Left lung (tissue), 10 donors: Measurements from ENCODE around the gene HMMR. TPM values are rescaled to one million over a fixed set of nuclear protein-coding genes. Genes with fewer than 3 reads are reported as not detected.

ENCODE experiments used
- ATAC-seq: fragments of 200-7000 bp; cut with Tn5 transposase; one replicate; pipeline ENCODE4 v1.9.1; 2020; ENCODE audit warnings: moderate library complexity
- DNase-seq, 4 donors: peaks; one replicate each; pipeline ENCODE4 v3.0.0-alpha.2; 2013 to 2020
- H3K27ac ChIP-seq, 2 donors: fragments of 200-600 bp; sonication (generic) in 1 of 2; one replicate each; pipeline versions ENCODE4 v1.5.0 to v1.8.0; 2020 to 2021
- H3K27me3 ChIP-seq, 2 donors: fragments of 200-600 bp; sonication (generic) in 1 of 2; one replicate each; pipeline versions ENCODE4 v1.5.0 to v1.8.0; 2020 to 2021
- H3K36me3 ChIP-seq, 2 donors: fragments of 200-600 bp; sonication (generic) in 1 of 2; one replicate each; pipeline versions ENCODE4 v1.5.0 to v1.8.0; 2020 to 2021
- H3K4me1 ChIP-seq, 2 donors: fragments of 200-600 bp; one replicate each; pipeline ENCODE4 v1.8.0; 2021
- H3K4me3 ChIP-seq, 2 donors: fragments of 200-600 bp; sonication (generic) in 1 of 2; one replicate each; pipeline versions ENCODE4 v1.5.0 to v1.8.0; 2020 to 2021; ENCODE audit warnings: mild to moderate bottlenecking in 1 of 2
- H3K9me3 ChIP-seq, 2 donors: fragments of 200-600 bp; sonication (generic) in 1 of 2; one replicate each; pipeline versions ENCODE4 v1.5.0 to v1.8.0; 2020 to 2021
- intact Hi-C, 2 donors: fragments of 100-400 bp; cut with DNase I; formaldehyde crosslinking; loops; one replicate each; pipeline versions ENCODE4 v1.11.2 to v1.14.2; 2022
- polyA plus RNA-seq, 6 donors: library from polyadenylated mRNA; unstranded; fragments of 120-200 nt; gene quantifications; one replicate each; pipeline ENCODE4 v1.2.1, GENCODE V29; 2013; ENCODE audit not compliant: insufficient read length in 6 of 6
- total RNA-seq, 2 donors: library from RNA; stranded (reverse); fragmentation: NEBNext Ultra II Directional; extraction: Animal tissue kit (Norgen Biotek cat#: 25700); gene quantifications; one replicate each; pipeline ENCODE4 v1.2.1, GENCODE V29; 2021
- TF ChIP-seq, protein P1 (sequence below), 2 donors: fragments of 200-600 bp; sonication (generic) in 1 of 2; IDR thresholded peaks; one replicate each; pipeline versions ENCODE4 v1.5.0 to v1.8.0; 2021; ENCODE audit warnings: antibody characterized with exemption in 2 of 2
- donor health status: DM: no; HTN: yes; CAD: no.
- donor health status: DM: no; HTN: no; CAD: no.

The HMMR gene
- total and polyA plus RNA-seq, 8 donors: 3.6 to 27.5 (median 12.9) TPM

DNA sequence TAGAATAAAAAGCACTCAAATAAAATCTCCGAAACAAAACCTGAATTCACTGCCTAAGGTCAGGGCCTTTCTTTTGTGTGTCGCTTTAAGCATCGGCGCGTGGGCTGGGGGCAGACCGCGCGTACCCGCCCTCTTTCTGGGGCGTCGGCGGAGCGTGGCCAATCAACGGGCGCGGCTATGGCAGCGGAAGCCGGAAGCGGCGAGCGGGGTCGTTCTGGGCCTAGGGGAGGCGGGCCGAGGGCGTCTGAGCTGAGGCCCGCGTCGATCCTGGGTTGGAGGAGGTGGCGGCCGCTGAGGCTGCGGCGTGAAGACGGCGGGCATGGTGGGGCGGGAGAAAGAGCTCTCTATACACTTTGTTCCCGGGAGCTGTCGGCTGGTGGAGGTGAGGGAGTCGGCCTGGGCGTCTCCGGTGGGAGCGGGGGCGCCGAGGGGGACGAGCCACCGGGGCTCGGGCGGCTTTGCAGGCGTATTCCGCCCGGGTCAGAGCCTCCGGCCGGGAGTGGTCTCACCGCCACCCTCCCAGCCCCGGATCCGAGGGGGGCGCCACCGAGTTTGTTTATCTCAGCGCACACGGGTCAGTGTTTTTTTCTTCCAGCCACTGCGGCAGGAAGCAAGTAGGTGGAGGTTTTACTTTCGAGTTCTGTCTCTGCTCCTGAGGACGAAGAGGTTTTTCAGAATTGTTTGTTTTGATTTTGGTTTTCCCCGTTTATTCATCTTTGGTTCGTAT lies 45.1 kb downstream of the HMMR start, which contains the start of gene MAT2B:
Gene MAT2B (plus strand): TSS at position 252 of the 727 bp plus-strand sequence. CDS start 68 bp downstream, at position 320.
- Histone ChIP-seq H3K9me3 (no peaks in the 10 kb centered on the region), H3K4me3 (peak within 1 kb of the TSS; percentile 82 to 84), H3K27ac (peak within 1 kb of the TSS; percentile 98 to 99), H3K27me3 (no peaks in the 10 kb centered on the region), H3K4me1 (peaks cover 10 to 55% of the 10 kb centered on the region in 2 donors), H3K36me3 (no peaks in the 10 kb centered on the region)
- DNase-seq (peak; percentile 94 to 98 (median 97)), ATAC-seq (peak; percentile 95)
- TF ChIP-seq, protein P1, sequence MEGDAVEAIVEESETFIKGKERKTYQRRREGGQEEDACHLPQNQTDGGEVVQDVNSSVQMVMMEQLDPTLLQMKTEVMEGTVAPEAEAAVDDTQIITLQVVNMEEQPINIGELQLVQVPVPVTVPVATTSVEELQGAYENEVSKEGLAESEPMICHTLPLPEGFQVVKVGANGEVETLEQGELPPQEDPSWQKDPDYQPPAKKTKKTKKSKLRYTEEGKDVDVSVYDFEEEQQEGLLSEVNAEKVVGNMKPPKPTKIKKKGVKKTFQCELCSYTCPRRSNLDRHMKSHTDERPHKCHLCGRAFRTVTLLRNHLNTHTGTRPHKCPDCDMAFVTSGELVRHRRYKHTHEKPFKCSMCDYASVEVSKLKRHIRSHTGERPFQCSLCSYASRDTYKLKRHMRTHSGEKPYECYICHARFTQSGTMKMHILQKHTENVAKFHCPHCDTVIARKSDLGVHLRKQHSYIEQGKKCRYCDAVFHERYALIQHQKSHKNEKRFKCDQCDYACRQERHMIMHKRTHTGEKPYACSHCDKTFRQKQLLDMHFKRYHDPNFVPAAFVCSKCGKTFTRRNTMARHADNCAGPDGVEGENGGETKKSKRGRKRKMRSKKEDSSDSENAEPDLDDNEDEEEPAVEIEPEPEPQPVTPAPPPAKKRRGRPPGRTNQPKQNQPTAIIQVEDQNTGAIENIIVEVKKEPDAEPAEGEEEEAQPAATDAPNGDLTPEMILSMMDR (IDR thresholded peaks at IDR 0.05): no peak
- intact Hi-C loops: no loop called here

DNA sequence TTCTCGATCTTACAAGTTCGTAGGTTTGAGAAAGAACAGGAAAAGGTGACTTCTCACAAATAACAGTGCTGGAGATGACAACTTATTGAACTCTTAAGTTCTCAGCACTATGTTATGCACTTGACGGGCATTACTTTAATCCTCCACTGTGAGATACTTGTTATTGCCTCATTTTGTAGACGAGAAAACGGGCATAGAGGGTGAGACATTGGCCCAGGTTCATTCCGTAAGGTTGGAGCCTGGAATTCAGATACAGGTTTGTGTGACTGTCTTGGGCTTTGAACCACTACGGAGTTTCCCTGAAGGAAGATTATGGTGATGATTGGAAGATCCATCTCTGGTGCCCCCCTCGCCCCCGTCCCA lies 45.6 kb downstream of the HMMR start:
- Histone ChIP-seq H3K4me3 (peak overlapping the region; percentile 82 to 84), H3K4me1 (peaks cover 10 to 56% of the 10 kb centered on the region in 2 donors), H3K27me3 (no peaks in the 10 kb centered on the region), H3K36me3 (no peaks in the 10 kb centered on the region), H3K27ac (peak overlapping the region; percentile 98 to 99), H3K9me3 (no peaks in the 10 kb centered on the region)
- DNase-seq (no peak), ATAC-seq (no peak)
- TF ChIP-seq, protein P1 (IDR thresholded peaks at IDR 0.05): no peak
- intact Hi-C loops: no loop called here

DNA sequence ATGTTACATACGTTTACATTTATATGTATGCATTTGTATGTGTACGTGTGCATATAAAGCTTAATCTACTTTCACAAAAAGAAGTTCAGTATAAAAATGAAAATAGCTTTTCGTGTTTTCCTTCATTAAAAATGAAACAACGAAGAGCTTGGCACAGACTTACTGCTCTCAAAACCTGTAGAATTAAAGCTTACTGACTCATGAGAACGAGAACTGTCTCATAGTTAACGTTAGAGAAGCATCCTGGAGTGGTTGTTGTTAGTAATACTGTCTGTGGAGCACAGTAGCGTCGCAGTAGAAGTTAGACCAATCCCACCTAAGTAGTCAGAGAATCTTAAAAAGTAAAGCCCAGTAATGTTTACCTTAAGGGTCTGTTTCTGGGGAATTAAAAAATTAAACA lies 46.3 kb downstream of the HMMR start:
- ATAC-seq (no peak), DNase-seq (no peak)
- TF ChIP-seq, protein P1 (IDR thresholded peaks at IDR 0.05): no peak
- Histone ChIP-seq H3K4me1 (peaks cover 10 to 61% of the 10 kb centered on the region in 2 donors), H3K36me3 (peaks cover 0 to 2% of the 10 kb centered on the region in 2 donors), H3K4me3 (peak overlapping the region; percentile 82 to 84), H3K27ac (peak overlapping the region; percentile 98 to 99), H3K9me3 (no peaks in the 10 kb centered on the region), H3K27me3 (no peaks in the 10 kb centered on the region)
- intact Hi-C loops: no loop called here

DNA sequence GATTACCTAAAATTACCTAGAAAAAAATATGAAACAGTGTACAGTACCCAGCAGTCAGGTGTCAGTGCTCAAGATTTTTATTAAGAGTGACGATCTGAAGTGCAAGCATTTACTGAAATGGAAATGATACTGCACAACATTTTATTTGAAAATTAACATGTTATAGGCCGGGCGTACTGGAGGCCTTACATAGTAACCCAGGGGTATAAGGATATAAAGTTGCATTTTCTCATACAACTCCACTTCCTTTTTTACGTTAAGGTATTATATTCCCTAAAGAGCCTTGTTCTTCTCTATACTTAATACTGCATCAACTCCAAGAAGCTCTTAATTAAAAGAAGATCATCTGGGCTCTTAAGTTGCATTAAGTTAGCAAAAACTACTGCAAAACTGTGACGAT lies 48.3 kb downstream of the HMMR start:
- H3K9me3 ChIP-seq: no peaks in the 10 kb centered on the region
- H3K4me1 ChIP-seq: peaks cover 10 to 62% of the 10 kb centered on the region in 2 donors
- intact Hi-C loops: no loop called here
- ATAC-seq: no peak
- H3K27ac ChIP-seq: peak overlapping the region; percentile 63 to 65
- H3K36me3 ChIP-seq: peaks cover 0 to 23% of the 10 kb centered on the region in 2 donors
- H3K4me3 ChIP-seq: peak overlapping the region in 1 of 2 donors; percentile 6
- DNase-seq: no peak
- TF ChIP-seq, protein P1 (IDR thresholded peaks at IDR 0.05): no peak
- no peaks in the 10 kb centered on the region for H3K27me3 ChIP-seq

DNA sequence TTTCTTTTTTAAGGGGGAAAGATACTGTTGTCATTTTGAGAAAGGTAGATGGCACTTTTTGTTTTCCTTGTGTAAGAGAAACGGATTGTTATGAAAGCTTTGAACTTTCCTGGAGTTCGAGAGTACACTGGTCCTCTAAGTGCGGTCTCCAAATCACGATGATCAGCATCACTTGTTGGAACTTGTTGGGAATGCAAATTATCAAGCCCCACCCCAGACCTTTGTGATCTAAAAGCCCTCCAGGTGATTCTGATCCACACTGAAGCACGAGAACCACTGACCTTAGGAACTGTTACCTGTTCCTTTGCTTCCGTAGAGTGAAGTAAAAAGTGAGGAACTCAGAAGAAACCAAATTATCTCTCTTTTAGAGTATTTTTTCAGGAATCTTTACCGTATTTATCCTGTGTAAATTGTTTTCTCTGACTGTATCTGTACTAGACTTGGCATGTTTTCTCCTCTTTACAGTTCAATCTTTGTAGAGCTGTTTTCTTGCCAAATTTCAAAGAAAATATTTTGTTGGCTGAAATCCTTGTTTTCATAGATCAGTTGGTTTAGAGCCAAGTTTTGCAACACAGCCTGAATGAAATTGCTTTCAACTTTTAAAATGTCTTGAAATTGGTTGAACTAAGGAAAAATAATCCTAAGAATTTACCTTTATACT lies 49.0 kb downstream of the HMMR start:
- DNase-seq (peak in 2 of 4 donors; percentile 69 to 73), ATAC-seq (no peak)
- H3K9me3 ChIP-seq: no peaks in the 10 kb centered on the region
- H3K4me3 ChIP-seq: peak overlapping the region in 1 of 2 donors; percentile 6
- TF ChIP-seq, protein P1 (IDR thresholded peaks at IDR 0.05): no peak
- peaks cover 10 to 59% of the 10 kb centered on the region in 2 donors for H3K4me1 ChIP-seq
- no peaks in the 10 kb centered on the region for H3K27me3 ChIP-seq
- peak overlapping the region; percentile 63 to 65 for H3K27ac ChIP-seq
- H3K36me3 ChIP-seq: peaks cover 0 to 29% of the 10 kb centered on the region in 2 donors
- intact Hi-C loops: no loop called here
